Measurements from ENCODE around the gene RPL27A.
A peak's percentile ranks its signal among the peaks of the same experiment; 100 is the strongest.

RPL27A gene

GRCh38 chr11:8674859-8675258, 7.7 kb upstream of the RPL27A start:
- DNase-seq (ENCODE audit: low spot score): no peak

- DNase-seq (ENCODE audit: low spot score): no peak
Observed at GRCh38 chr11:8676458-8676857, 6.1 kb upstream of the RPL27A start.

GRCh38 chr11:8679006-8679405, 3.6 kb upstream of the RPL27A start:
- DNase-seq (ENCODE audit: low spot score): no peak

GRCh38 chr11:8681837-8682302, 722 bp upstream of the RPL27A start:
- DNase-seq (ENCODE audit: low spot score): no peak

GRCh38 chr11:8683115-8683807, 669 bp downstream of the RPL27A start:
- DNase-seq (ENCODE audit: low spot score): no peak

GRCh38 chr11:8684600-8685290, 2.2 kb downstream of the RPL27A start:
- DNase-seq (ENCODE audit: low spot score): no peak

- no peak for DNase-seq (ENCODE audit: low spot score)
Observed at GRCh38 chr11:8685306-8685705, 2.7 kb downstream of the RPL27A start.

- no peak for DNase-seq (ENCODE audit: low spot score)
Observed at GRCh38 chr11:8685820-8686219, 3.2 kb downstream of the RPL27A start.

GRCh38 chr11:8686325-8686724, 3.7 kb downstream of the RPL27A start:
- DNase-seq (ENCODE audit: low spot score): no peak

- DNase-seq (ENCODE audit: low spot score): peak; percentile 97
Observed at GRCh38 chr11:8688414-8689362, 6.1 kb downstream of the RPL27A start.

GRCh38 chr11:8689726-8690255, 7.2 kb downstream of the RPL27A start:
- DNase-seq (ENCODE audit: low spot score): no peak

- DNase-seq (ENCODE audit: low spot score): no peak
Observed at GRCh38 chr11:8690374-8691342, 8.1 kb downstream of the RPL27A start.

- DNase-seq (ENCODE audit: low spot score): no peak
Observed at GRCh38 chr11:8691601-8692000, 9.0 kb downstream of the RPL27A start.

GRCh38 chr11:8692417-8692816, 9.8 kb downstream of the RPL27A start:
- no peak for DNase-seq (ENCODE audit: low spot score)

- DNase-seq (ENCODE audit: low spot score): no peak
Observed at GRCh38 chr11:8693010-8693551, 10.5 kb downstream of the RPL27A start.

GRCh38 chr11:8693555-8693954, 11.0 kb downstream of the RPL27A start:
- no peak for DNase-seq (ENCODE audit: low spot score)

- no peak for DNase-seq (ENCODE audit: low spot score)
Observed at GRCh38 chr11:8694137-8694536, 11.5 kb downstream of the RPL27A start.

GRCh38 chr11:8697054-8697453, 14.5 kb downstream of the RPL27A start:
- no peak for DNase-seq (ENCODE audit: low spot score)

- DNase-seq (ENCODE audit: low spot score): no peak
Observed at GRCh38 chr11:8698379-8698851, 15.8 kb downstream of the RPL27A start.

GRCh38 chr11:8698917-8699441, 16.4 kb downstream of the RPL27A start:
- DNase-seq (ENCODE audit: low spot score): no peak

All from putamen (tissue), 1 donor.